EL (cell line): ENCODE data around the gene PDE6C.

ENCODE experiments used
- DNase-seq: peaks from one replicate; pipeline ENCODE4 v3.0.0-alpha.2; 2016

The PDE6C gene

GRCh38 chr10:93710333-93710909, 98.1 kb downstream of the PDE6C start:
- no peak for DNase-seq

- DNase-seq, result peak; percentile 28
These were observed 99.6 kb downstream of the PDE6C start for GRCh38 chr10:93711891-93712290.

GRCh38 chr10:93712593-93712992, 100.3 kb downstream of the PDE6C start:
- no peak for DNase-seq

- DNase-seq, result no peak
These were observed 103.0 kb downstream of the PDE6C start for GRCh38 chr10:93715345-93715744.
